Amygdala (tissue), 56 donors: ENCODE data around the gene HK3.

ENCODE experiments used
- DNase-seq, 56 donors: peaks; one replicate each; lab custom pipeline; 2025; lab: John Stamatoyannopoulos, UW

The HK3 gene, protein sequence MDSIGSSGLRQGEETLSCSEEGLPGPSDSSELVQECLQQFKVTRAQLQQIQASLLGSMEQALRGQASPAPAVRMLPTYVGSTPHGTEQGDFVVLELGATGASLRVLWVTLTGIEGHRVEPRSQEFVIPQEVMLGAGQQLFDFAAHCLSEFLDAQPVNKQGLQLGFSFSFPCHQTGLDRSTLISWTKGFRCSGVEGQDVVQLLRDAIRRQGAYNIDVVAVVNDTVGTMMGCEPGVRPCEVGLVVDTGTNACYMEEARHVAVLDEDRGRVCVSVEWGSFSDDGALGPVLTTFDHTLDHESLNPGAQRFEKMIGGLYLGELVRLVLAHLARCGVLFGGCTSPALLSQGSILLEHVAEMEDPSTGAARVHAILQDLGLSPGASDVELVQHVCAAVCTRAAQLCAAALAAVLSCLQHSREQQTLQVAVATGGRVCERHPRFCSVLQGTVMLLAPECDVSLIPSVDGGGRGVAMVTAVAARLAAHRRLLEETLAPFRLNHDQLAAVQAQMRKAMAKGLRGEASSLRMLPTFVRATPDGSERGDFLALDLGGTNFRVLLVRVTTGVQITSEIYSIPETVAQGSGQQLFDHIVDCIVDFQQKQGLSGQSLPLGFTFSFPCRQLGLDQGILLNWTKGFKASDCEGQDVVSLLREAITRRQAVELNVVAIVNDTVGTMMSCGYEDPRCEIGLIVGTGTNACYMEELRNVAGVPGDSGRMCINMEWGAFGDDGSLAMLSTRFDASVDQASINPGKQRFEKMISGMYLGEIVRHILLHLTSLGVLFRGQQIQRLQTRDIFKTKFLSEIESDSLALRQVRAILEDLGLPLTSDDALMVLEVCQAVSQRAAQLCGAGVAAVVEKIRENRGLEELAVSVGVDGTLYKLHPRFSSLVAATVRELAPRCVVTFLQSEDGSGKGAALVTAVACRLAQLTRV

DNA sequence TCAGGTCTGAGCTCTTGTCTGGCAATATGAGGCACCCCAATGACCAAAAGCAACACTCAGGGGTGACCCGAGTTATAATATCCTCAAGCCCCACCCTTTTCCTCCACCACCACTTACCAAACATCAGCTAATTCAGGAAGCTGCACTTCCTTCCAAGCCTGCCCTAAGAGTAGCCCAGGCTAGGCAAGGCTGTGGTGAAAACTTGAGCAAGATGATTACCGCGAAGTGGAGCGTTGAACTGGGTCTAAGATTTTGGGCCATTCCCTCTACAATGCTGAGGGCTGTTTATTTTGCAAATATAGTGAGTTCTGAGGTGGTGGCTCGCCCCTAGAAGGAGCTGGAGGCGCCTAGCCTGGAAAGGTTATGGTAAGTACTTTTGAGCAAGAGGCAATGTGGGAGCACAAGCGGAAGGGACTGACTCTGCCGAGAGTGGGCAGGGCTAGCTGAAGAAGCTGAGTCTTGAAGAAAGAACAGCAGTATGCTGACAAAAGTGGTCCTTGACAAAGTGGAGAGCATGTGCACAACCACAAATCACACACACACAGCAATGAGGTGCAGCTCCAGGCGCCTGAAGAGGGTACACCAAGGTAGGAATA, at the start of gene HK3:
TSS of gene HK3 (minus strand) at position 51 of the 596 bp plus-strand sequence. CDS start 3,187 bp downstream, outside the sequence.
- peak in 1 of 56 donors; percentile 28 for DNase-seq

- DNase-seq, result no peak
Observed at GRCh38 chr5:176948458-176948857, 49.3 kb upstream of the HK3 start.

DNA sequence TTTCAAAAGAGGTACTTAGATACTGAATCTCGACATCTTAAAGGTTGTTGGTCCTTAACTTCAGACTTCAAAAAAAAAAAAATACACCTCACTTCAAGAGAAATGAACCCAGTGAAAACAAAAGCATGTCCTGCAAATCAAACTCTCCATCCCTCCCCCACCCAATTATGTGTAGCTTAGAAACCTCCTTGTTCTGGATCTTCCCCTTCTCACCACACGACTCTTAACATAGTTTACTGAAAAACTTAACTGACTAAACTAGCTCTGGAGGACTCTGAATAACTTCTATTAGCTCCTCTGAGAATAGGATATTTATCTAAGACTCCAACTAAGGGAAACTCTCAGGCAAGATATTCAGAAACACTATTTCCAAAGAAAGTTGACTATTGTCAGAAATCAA, 48.7 kb upstream of the HK3 start:
- no peak for DNase-seq

DNA sequence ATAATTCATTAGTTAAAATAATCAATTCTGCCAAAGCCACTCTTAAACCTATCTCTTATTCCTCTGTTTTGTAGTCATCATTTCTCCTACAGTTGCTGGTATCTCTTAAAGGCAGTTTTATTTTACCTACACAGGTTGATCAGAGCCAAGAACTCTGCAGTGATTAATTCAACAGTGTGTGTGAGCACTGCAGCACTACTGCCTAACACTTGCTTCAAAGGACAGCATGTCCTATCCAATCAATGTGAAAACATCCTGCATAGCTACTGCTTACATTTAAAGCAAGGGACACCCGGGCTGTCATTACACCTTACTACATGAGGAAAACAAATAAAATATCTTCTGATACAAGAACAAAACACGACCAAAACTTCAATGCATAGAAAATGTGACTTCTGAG, 45.1 kb upstream of the HK3 start:
- DNase-seq, result no peak

GRCh38 chr5:176943816-176944215, 44.7 kb upstream of the HK3 start:
- no peak for DNase-seq

DNA sequence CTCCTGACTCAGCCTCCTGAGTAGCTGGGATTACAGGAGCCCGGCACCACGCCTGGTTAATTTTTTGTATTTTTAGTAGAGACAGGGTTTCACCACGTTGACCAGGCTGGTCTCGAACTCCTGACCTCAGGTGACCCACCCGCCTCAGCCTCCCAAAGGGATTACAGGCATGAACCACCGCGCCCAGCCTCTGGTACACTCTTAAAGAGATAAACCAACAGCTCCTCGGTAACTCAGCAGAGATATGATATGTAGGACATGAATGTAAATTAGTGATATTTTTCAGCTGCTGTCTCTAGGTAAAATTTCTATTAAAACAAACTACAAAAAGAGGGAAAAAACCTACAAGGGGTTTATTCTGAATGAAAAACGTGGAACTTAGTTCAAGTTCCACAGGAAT, 42.8 kb upstream of the HK3 start:
- DNase-seq, result no peak

GRCh38 chr5:176938472-176938871, 39.3 kb upstream of the HK3 start:
- DNase-seq, result no peak

- DNase-seq, result no peak
Observed at GRCh38 chr5:176935017-176935416, 35.9 kb upstream of the HK3 start.

GRCh38 chr5:176934309-176934930, 35.3 kb upstream of the HK3 start:
- no peak for DNase-seq

DNA sequence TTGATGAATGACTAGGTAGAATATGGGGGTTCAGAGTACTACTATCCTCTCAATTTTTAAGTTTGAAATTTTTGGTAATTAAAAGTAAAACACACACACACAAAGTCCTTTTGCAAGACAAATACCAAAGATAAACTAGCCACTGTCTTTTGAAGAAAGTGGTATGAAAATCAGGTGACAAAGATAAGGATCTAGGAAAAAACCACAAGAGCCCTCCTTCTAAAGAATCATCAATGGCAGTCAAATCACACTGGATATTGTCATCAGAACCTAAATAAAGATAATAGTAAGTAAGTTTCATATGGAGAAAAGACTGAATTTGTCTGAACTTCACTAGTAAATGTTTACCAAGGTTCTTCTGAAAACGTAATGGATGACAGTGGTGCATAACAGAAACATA, 30.5 kb upstream of the HK3 start:
- DNase-seq, result no peak

GRCh38 chr5:176927562-176927961, 28.4 kb upstream of the HK3 start:
- DNase-seq, result no peak

DNA sequence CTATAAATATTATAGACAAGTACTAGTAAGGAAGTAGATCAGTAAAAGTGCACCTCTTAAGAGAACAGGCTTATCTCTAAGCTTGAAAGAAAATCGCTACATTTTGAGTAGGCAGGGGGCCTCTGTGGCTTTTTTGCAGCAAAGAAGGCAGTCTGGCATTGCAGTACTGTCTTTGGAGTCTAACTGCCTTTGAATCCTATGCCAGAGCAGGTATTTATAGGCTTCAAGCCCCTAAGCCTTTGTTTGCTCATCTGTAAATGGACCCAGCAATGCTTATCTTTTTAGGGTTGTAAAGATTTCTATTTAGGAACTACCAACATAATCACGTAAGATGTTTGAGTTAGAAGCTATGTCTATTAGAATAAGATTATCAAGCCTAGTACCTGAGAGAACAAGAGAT, 23.7 kb upstream of the HK3 start:
- DNase-seq, result no peak

GRCh38 chr5:176921714-176922113, 22.6 kb upstream of the HK3 start:
- no peak for DNase-seq

DNA sequence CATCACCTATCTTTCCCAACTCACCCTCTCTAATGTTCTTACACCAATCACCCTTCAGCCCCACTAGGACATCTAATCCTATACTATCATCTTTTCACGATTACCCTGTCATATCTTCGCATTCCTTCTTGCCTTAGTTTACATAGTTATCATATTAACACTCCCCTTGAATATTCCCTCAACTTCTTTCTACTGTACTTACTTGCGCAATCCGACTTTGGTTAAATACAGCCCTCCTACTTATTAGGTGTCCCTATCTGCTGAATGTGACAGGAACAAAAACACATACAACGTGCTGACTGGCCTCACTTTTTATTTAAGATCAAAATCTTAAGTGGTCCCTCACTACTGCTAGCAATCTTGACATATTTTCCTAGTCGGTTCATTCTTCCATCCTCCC, 19.5 kb upstream of the HK3 start:
- no peak for DNase-seq

- no peak for DNase-seq
Observed at GRCh38 chr5:176916337-176916736, 17.2 kb upstream of the HK3 start.

DNA sequence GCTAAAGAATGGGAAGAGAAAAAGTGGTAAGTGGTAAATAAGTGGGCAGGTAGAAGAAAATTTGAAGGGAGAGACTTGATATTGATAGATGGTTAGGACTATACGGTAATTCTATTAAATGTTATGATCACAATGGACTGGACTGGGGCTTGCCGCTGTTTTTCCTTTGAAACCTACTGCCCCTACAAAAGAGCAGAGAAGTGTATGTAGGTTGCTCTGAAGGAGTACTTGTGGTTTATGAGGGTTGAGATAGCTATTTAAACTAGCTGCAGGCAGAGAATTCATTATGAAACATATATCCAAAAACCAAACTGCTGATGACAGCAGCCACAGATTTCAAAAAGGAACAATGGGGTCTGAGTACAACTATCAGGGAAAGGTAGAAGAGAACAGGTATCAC, 16.8 kb upstream of the HK3 start:
- no peak for DNase-seq

GRCh38 chr5:176912115-176912514, 13.0 kb upstream of the HK3 start:
- no peak for DNase-seq

GRCh38 chr5:176908675-176909368, 9.7 kb upstream of the HK3 start:
- DNase-seq, result no peak

- no peak for DNase-seq
Observed at GRCh38 chr5:176906796-176907195, 7.7 kb upstream of the HK3 start.

DNA sequence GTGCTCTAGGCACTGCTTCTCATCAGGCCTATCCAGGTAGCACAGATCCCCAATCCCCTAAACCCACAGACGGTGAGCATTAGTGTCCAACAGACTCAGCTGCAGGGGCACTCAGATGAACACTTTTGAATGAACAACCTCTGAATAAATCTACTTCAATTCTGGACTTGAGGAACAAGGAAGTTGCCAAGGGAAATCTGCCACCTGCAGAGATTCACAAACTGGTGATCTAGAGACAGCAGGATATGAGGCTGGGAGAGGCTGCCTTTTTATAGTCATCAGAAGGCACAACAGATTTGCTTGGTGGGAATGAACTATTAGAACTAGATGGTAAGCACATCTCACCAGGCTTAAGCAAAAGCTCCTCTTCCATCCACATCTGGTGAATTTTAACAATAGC, 7.0 kb upstream of the HK3 start:
- DNase-seq, result no peak
